WERI-Rb-1 (cell line): ENCODE results near the gene HDLBP.

Experiments
- DNase-seq: peaks from one replicate; pipeline ENCODE4 v3.0.0-alpha.2; 2020
- H3K27ac ChIP-seq: fragments of 250-450 bp; sonication (Bioruptor Pico); 2 replicates; pipeline ENCODE4 v1.5.1; 2020; ENCODE audit warnings: mild to moderate bottlenecking, moderate library complexity
- H3K27me3 ChIP-seq: fragments of 250-450 bp; sonication (Bioruptor Pico); 2 replicates; pipeline ENCODE4 v1.5.1; 2021; ENCODE audit warnings: mild to moderate bottlenecking, low read depth, moderate library complexity; ENCODE audit not compliant: insufficient read depth, severe bottlenecking
- H3K36me3 ChIP-seq: fragments of 250-450 bp; sonication (Bioruptor Pico); 2 replicates; pipeline ENCODE4 v1.5.1; 2020; ENCODE audit warnings: mild to moderate bottlenecking, moderate library complexity
- H3K4me3 ChIP-seq: 2 replicates; pipeline ENCODE4 v1.5.1; 2011; ENCODE audit warnings: low read depth, mild to moderate bottlenecking, control low read depth, low read length
- H3K9me3 ChIP-seq: fragments of 250-450 bp; sonication (Bioruptor Pico); 2 replicates; pipeline ENCODE4 v1.5.1; 2021; ENCODE audit warnings: mild to moderate bottlenecking, moderate library complexity; ENCODE audit not compliant: severe bottlenecking
- TF ChIP-seq, protein P1 (sequence below): IDR thresholded peaks from 2 replicates; pipeline ENCODE4 v1.5.1; 2011; ENCODE audit warnings: low read depth, mild to moderate bottlenecking, control low read depth, inconsistent platforms, low read length

The HDLBP gene

DNA sequence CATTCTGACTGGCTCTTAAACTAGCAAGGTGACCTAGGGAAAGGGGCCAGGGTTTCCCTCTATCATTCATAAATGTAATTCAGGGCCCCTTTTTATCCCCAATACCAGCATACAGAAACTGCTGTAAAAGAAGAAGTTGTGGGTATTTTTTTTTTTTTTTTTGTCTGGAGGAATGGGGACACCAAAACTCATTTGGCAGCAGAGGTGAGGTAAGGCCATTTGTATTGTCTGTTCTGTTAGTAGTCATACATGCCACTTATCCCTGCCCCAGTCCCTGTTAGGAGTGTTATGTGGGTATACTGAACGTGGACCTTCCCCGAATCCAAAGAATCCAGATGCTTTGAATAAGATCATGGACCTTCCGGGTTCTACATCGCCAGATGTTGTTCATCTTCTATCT lies 1.9 kb upstream of the HDLBP start:
- no peak for DNase-seq
- H3K36me3 ChIP-seq: peaks cover 31% of the 10 kb centered on the region
- H3K27ac ChIP-seq: no peak overlapping the region
- TF ChIP-seq, protein P1, sequence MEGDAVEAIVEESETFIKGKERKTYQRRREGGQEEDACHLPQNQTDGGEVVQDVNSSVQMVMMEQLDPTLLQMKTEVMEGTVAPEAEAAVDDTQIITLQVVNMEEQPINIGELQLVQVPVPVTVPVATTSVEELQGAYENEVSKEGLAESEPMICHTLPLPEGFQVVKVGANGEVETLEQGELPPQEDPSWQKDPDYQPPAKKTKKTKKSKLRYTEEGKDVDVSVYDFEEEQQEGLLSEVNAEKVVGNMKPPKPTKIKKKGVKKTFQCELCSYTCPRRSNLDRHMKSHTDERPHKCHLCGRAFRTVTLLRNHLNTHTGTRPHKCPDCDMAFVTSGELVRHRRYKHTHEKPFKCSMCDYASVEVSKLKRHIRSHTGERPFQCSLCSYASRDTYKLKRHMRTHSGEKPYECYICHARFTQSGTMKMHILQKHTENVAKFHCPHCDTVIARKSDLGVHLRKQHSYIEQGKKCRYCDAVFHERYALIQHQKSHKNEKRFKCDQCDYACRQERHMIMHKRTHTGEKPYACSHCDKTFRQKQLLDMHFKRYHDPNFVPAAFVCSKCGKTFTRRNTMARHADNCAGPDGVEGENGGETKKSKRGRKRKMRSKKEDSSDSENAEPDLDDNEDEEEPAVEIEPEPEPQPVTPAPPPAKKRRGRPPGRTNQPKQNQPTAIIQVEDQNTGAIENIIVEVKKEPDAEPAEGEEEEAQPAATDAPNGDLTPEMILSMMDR: no peak
- H3K9me3 ChIP-seq: no peaks in the 10 kb centered on the region
- H3K27me3 ChIP-seq: no peaks in the 10 kb centered on the region
- H3K4me3 ChIP-seq: no peak overlapping the region

DNA sequence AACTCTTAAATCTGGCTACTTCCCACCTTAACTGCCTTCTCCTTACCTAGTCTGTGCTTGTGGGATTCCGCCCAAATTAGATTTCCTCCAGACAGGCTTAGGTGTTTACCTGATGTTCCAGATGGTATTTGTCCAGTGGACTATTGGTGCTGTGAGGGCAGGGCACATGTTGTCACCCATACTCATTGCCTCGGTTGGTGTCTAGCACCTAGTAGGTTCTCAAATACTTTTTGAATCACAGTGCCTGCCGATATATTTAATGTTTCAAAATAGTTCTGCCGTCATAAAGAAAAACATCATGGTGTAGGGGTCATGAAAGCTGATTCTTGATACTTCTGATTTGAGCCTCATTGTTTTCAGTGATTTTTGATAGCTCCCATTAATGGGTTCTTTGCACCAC lies 1.4 kb upstream of the HDLBP start:
- peaks cover 31% of the 10 kb centered on the region for H3K36me3 ChIP-seq
- no peak for DNase-seq
- peak overlapping the region; percentile 100 for H3K27ac ChIP-seq
- H3K9me3 ChIP-seq: no peaks in the 10 kb centered on the region
- TF ChIP-seq, protein P1: no peak
- no peaks in the 10 kb centered on the region for H3K27me3 ChIP-seq
- peak overlapping the region; percentile 74 for H3K4me3 ChIP-seq

DNA sequence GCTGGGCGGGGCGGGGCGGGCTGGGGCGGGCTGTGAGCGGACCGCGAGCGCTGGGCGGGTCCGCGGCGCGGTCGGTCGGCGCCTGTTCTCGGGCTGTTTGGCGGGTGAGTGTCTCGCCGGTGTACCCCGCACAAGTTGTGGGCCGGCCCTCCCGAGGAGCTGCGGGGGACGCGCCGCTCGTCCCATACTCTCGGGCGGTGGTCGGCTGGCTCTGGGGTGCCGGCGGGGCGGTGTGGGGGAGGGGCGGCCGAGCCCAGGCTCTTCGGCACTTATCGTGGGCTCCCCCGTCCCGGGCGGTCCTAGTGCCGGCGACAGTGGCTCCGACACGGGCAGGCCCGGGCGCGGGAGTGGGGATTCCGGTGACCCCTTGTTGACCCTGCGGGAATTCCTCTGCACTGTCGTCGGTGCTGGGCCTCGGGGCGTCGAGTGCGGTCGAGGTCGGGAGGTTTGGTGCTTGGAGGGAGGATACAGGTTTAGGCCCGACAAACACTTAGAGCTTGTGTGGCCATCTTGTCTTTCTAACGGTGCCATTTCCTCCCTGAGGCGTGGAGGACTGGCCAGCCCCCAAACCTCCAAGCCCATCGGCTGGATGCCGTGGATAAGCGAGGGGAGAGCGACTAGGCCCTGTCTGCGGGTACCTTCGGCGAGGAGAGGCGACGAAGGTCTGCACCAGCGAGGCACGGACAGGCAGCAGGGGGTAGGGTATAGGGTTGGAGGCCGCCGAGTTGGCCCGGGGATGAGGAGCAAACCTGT lies 583 bp upstream of the HDLBP start, which contains the start of gene SEPTIN2:
Gene SEPTIN2, plus strand, starts transcription at position 47 of the 753 bp plus-strand sequence. CDS start 8,308 bp downstream, outside the sequence.
- peak within 1 kb of the TSS; percentile 100 for H3K27ac ChIP-seq
- H3K27me3 ChIP-seq: no peaks in the 10 kb centered on the region
- DNase-seq: peak; percentile 68
- H3K9me3 ChIP-seq: no peaks in the 10 kb centered on the region
- H3K4me3 ChIP-seq: peak within 1 kb of the TSS; percentile 74
- peaks cover 31% of the 10 kb centered on the region for H3K36me3 ChIP-seq
- TF ChIP-seq, protein P1: no peak

DNA sequence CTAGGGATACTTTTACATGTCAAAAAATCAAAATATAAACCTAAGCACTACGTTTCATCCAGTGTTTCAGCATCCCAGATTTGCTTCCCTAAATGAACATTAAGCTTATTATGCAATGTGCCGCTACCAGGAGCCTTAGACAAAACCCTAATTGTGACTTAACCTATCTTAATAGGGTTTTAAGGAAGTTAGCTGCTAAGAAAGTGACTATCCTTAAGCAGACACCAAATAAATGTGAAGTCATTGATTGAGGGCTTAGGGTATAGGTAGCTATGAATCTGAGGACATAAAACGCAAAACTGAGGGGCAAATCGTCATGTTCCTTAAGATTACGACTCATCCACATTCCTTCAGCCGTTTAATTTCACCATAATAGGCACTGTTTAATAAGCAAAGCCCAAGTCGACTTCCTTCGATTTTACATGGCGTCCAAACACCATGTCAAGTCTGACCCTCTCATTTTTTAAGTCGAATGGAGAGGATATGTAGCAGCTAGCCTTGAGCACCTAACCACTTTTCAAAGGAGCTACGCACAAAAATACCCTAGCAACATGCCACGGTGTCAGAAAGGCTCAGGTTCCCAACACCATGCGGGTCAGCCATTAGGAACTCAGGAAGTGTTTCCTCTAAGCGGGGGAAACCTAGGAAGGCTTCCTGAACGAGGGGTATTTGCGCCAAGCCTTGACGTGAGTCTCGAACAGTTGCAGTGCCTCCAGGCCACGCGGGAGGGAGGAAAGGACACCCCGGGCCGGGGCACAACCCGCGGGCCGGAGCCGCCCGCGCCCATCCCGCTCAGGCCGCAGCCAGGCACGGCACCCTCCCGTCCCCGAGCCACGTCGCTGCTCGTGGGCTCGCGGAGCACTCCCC lies 1.0 kb downstream of the HDLBP start:
- no peak for DNase-seq
- Histone ChIP-seq H3K36me3 (peaks cover 25% of the 10 kb centered on the region), H3K4me3 (peak overlapping the region; percentile 66), H3K27me3 (no peaks in the 10 kb centered on the region), H3K9me3 (no peaks in the 10 kb centered on the region), H3K27ac (peak overlapping the region; percentile 100)
- TF ChIP-seq, protein P1: no peak

DNA sequence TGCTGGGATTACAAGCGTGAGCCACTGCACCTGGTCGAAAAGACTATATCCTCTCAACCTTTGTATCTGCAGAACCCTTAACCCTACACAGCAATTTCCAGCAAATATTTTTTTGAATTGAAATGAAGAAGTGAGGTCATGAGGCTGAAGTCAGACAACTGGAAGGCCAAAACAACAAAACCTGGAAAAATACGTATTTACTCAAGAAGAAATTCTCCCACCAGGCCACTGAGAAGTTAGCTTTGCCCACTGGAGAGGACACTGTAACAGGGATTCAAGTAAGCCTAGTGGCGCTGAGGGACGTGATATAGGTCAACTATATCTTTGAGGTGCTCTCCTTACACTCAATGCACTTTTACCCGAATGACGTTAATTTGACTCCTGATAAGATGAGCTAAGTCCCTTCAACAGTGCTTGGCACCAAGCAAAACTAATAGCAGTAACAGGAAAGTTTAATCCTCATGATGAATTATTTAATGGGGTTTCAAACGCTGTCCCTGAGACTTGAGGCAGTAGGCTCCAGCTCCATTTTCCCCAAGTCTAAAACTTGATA lies 1.9 kb downstream of the HDLBP start:
- TF ChIP-seq, protein P1: no peak
- H3K4me3 ChIP-seq: no peak overlapping the region
- H3K9me3 ChIP-seq: no peaks in the 10 kb centered on the region
- H3K27me3 ChIP-seq: no peaks in the 10 kb centered on the region
- no peak for DNase-seq
- peaks cover 23% of the 10 kb centered on the region for H3K36me3 ChIP-seq
- no peak overlapping the region for H3K27ac ChIP-seq
